ENCODE measurements around the gene CXCR3. TPM values are rescaled to one million over a fixed set of nuclear protein-coding genes. Genes with fewer than 3 reads are reported as not detected.

CXCR3 gene
- total RNA-seq, 2 experiments from 2014 or later = 19.5 to 22.0 TPM

DNA sequence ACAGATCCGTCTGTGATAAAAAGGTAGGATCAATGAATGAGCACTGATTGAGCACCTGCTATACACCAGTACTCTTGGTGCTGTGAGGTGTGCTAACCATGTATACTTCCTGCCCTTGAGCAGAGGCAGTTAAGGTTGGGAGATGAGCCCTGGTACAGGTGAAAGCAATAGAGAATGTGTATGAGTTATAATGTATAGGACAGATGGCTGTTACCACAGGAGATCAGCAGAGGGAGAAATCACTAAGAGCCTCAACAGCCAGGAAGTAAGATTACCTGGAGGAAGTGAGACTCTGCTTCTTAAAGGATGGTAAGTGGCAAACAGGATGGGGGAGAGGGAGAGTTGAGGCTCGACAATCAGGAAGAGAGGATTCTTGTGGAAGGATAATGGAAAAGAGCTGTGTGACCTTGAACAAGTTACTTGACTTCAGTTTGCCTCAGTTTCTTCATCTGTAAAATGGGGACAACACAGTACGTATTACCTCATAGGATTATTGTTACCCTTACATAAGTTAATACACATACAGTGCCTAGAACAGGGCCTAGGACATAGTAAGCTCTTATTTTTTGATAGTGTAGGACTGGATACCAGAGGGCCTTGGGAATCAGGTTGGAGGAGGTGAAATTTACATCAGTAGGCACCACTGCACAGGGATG lies 9.1 kb downstream of the CXCR3 start:
- TF ChIP-seq, protein P1, sequence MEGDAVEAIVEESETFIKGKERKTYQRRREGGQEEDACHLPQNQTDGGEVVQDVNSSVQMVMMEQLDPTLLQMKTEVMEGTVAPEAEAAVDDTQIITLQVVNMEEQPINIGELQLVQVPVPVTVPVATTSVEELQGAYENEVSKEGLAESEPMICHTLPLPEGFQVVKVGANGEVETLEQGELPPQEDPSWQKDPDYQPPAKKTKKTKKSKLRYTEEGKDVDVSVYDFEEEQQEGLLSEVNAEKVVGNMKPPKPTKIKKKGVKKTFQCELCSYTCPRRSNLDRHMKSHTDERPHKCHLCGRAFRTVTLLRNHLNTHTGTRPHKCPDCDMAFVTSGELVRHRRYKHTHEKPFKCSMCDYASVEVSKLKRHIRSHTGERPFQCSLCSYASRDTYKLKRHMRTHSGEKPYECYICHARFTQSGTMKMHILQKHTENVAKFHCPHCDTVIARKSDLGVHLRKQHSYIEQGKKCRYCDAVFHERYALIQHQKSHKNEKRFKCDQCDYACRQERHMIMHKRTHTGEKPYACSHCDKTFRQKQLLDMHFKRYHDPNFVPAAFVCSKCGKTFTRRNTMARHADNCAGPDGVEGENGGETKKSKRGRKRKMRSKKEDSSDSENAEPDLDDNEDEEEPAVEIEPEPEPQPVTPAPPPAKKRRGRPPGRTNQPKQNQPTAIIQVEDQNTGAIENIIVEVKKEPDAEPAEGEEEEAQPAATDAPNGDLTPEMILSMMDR (IDR thresholded peaks at IDR 0.05) = no peak
- ChIA-PET POLR2A (interaction anchor here (2.3 to 3.3 kb wide), 2 partner anchors 9 to 13 kb away, joined by 12 to 14 read pairs; partner anchors contain the start of gene CXCR3), CTCF (no interaction called here)
- DNase-seq = peak in 3 of 14 experiments; percentile 48 to 57 (median 53)
- intact Hi-C loops (cut with DNase I, micrococcal nuclease) = loop anchor here (1.0 to 5.0 kb wide), 2 partner anchors 43 kb away; no protein-coding TSS in a partner anchor
- no peaks in the 10 kb centered on the region for H3K27me3 ChIP-seq (ENCODE audit: control insufficient read depth in 1 of 2, insufficient read depth in 2 of 2, low read length in 2 of 2)
- Mint-ChIP-seq H3K4me1 (ENCODE audit: low read depth) (peaks cover 52% of the 10 kb centered on the region), H3K36me3 (ENCODE audit: low read depth) (peaks cover 77% of the 10 kb centered on the region), H3K4me3 (no peak overlapping the region), H3K27me3 (no peaks in the 10 kb centered on the region), H3K27ac (peak overlapping the region; percentile 46), H3K9me3 (no peaks in the 10 kb centered on the region)
- peaks cover 50% of the 10 kb centered on the region for H3K36me3 ChIP-seq (ENCODE audit: insufficient read depth, low read length)
- ATAC-seq (ENCODE audit: poor library complexity) = peak; percentile 54
- no peak overlapping the region for H3K4me3 ChIP-seq (ENCODE audit: low read length)
- no peaks in the 10 kb centered on the region for H3K9me3 ChIP-seq (ENCODE audit: control insufficient read depth in 1 of 2, insufficient read depth in 1 of 2, low read length in 2 of 2)
- H3K27ac ChIP-seq (ENCODE audit: low read depth in 1 of 2, low read length in 2 of 2) = no peak overlapping the region
- peaks cover 45% of the 10 kb centered on the region for H3K4me1 ChIP-seq (ENCODE audit: insufficient read depth, low read length)

GRCh38 chrX:71607488-71607887 lies 10.8 kb downstream of the CXCR3 start:
- Mint-ChIP-seq H3K27me3 (no peaks in the 10 kb centered on the region), H3K9me3 (no peaks in the 10 kb centered on the region), H3K36me3 (ENCODE audit: low read depth) (peaks cover 80% of the 10 kb centered on the region), H3K4me1 (ENCODE audit: low read depth) (peaks cover 45% of the 10 kb centered on the region), H3K27ac (peak overlapping the region; percentile 93), H3K4me3 (peak overlapping the region; percentile 50)
- Histone ChIP-seq H3K36me3 (ENCODE audit: insufficient read depth, low read length) (peaks cover 54% of the 10 kb centered on the region), H3K4me3 (ENCODE audit: low read length) (no peak overlapping the region), H3K9me3 (ENCODE audit: control insufficient read depth in 1 of 2, insufficient read depth in 1 of 2, low read length in 2 of 2) (no peaks in the 10 kb centered on the region), H3K27me3 (ENCODE audit: control insufficient read depth in 1 of 2, insufficient read depth in 2 of 2, low read length in 2 of 2) (no peaks in the 10 kb centered on the region), H3K4me1 (ENCODE audit: insufficient read depth, low read length) (peaks cover 45% of the 10 kb centered on the region), H3K27ac (ENCODE audit: low read depth in 1 of 2, low read length in 2 of 2) (peak overlapping the region in 1 of 2 donors; percentile 26)
- intact Hi-C loops (cut with DNase I, micrococcal nuclease) = loop anchor here in 1 of 2 experiments (5.0 kb wide), 1 partner anchor 45 kb away; no protein-coding TSS in a partner anchor
- POLR2A ChIA-PET = interaction anchor here (1.2 to 3.3 kb wide), 5 partner anchors 9 to 241 kb away, joined by 3 to 14 read pairs (median 6); partner anchors contain the start of genes CXCR3, OGT and TAF1
- CTCF ChIA-PET = interaction anchor here (0.9 kb wide), 1 partner anchor 9 kb away, joined by 3 read pairs; no protein-coding TSS in a partner anchor
- no peak for DNase-seq
- TF ChIP-seq, protein P1 (IDR thresholded peaks at IDR 0.05) = no peak
- no peak for ATAC-seq (ENCODE audit: poor library complexity)

- POLR2A ChIA-PET = interaction anchor here (1.2 to 3.3 kb wide), 5 partner anchors 10 to 240 kb away, joined by 3 to 12 read pairs (median 4); partner anchors contain the start of genes CXCR3, OGT and TAF1
These were observed 11.6 kb downstream of the CXCR3 start for GRCh38 chrX:71606536-71607216.

More at GRCh38 chrX:71606536-71607216, 11.6 kb downstream of the CXCR3 start:
- intact Hi-C loops (cut with DNase I, micrococcal nuclease) = loop anchor here in 1 of 2 experiments (5.0 kb wide), 1 partner anchor 46 kb away; no protein-coding TSS in a partner anchor
- ATAC-seq (ENCODE audit: poor library complexity) (peak; percentile 74), DNase-seq (peak in 5 of 14 experiments; percentile 11 to 61 (median 45))
- CTCF ChIA-PET = no interaction called here
- Histone ChIP-seq H3K27ac (ENCODE audit: low read depth in 1 of 2, low read length in 2 of 2) (peak overlapping the region in 1 of 2 donors; percentile 26), H3K9me3 (ENCODE audit: control insufficient read depth in 1 of 2, insufficient read depth in 1 of 2, low read length in 2 of 2) (no peaks in the 10 kb centered on the region), H3K36me3 (ENCODE audit: insufficient read depth, low read length) (peaks cover 50% of the 10 kb centered on the region), H3K4me3 (ENCODE audit: low read length) (no peak overlapping the region), H3K27me3 (ENCODE audit: control insufficient read depth in 1 of 2, insufficient read depth in 2 of 2, low read length in 2 of 2) (no peaks in the 10 kb centered on the region), H3K4me1 (ENCODE audit: insufficient read depth, low read length) (peaks cover 45% of the 10 kb centered on the region)
- H3K27me3 Mint-ChIP-seq = no peaks in the 10 kb centered on the region
- H3K4me3 Mint-ChIP-seq = peak overlapping the region; percentile 58
- no peaks in the 10 kb centered on the region for H3K9me3 Mint-ChIP-seq
- peaks cover 84% of the 10 kb centered on the region for H3K36me3 Mint-ChIP-seq (ENCODE audit: low read depth)
- TF ChIP-seq, protein P1 (IDR thresholded peaks at IDR 0.05) = no peak
- H3K4me1 Mint-ChIP-seq (ENCODE audit: low read depth) = peaks cover 45% of the 10 kb centered on the region
- peak overlapping the region; percentile 93 for H3K27ac Mint-ChIP-seq
